ENCODE results near the gene FANCB. TPM values are rescaled to one million over a fixed set of nuclear protein-coding genes. Genes with fewer than 3 reads are reported as not detected.
A peak's percentile ranks its signal among the peaks of the same experiment; 100 is the strongest.

Gene FANCB
- total and polyA plus RNA-seq, 2 of the 13 experiments (the other 11 are each of a cell fraction or from before 2014, with no cell fraction given): 1.0 to 5.8 TPM

DNA sequence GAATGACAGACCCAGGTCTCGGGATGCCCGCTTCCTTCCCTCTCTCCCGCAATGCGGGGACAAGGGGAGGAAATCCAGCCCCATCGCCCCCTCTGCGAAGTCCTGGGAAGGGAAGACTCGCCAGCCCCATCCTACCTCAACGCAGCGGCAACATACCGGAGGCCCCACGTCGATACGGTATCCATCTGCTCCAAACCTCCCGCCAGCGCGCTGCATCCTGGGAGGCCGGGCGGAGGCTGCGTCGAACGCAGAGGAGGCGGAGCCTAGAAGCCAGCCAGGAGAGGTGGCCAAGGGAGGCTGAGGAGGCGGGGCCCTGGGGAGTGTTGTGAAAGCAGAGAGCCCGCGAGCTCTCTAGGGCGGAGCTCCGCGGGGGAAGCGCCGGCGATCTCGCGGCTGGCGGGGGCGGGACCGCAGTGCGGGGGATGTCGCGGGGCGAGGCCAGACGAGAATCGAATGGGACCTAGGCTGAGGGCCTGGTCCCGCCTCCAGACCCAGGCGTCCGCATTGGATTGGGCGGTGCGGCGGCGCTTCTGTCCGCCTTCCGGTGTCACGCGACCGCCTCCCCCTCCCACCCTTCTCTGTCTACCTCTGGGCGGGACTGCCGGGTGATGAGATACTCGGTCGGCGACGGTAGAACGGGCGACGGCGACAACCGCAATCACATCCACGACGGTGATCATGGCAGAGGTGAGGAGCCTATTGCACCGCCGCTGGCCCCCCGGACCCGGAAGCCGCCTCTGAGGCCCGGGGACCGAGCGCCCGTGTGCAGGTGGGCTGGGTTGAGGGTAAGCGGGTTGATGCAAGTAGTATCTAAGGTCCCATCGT lies at the start of gene FANCB, which contains the start of gene MOSPD2 (continued):
- TF ChIP-seq, protein P1, sequence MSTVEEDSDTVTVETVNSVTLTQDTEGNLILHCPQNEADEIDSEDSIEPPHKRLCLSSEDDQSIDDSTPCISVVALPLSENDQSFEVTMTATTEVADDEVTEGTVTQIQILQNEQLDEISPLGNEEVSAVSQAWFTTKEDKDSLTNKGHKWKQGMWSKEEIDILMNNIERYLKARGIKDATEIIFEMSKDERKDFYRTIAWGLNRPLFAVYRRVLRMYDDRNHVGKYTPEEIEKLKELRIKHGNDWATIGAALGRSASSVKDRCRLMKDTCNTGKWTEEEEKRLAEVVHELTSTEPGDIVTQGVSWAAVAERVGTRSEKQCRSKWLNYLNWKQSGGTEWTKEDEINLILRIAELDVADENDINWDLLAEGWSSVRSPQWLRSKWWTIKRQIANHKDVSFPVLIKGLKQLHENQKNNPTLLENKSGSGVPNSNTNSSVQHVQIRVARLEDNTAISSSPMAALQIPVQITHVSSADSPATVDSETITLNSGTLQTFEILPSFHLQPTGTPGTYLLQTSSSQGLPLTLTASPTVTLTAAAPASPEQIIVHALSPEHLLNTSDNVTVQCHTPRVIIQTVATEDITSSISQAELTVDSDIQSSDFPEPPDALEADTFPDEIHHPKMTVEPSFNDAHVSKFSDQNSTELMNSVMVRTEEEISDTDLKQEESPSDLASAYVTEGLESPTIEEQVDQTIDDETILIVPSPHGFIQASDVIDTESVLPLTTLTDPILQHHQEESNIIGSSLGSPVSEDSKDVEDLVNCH (CRISPR knock-in tag; IDR thresholded peaks at IDR 0.05): no peak
- TF ChIP-seq ZNF503 (CRISPR knock-in tag; IDR thresholded peaks at IDR 0.05): peak; percentile 23; the same call in 1 of the 2 replicates
- no peak for TF ChIP-seq ZNF691 (CRISPR knock-in tag; IDR thresholded peaks at IDR 0.05; ENCODE audit: borderline replicate concordance, low read depth)
- TF ChIP-seq NFKBIZ (CRISPR knock-in tag; IDR thresholded peaks at IDR 0.05): no peak
- TF ChIP-seq HIC2 (CRISPR knock-in tag; IDR thresholded peaks at IDR 0.05; ENCODE audit: low read depth): no peak
- no peak; the same call in 1 of the 2 replicates for TF ChIP-seq SIN3A (IDR thresholded peaks at IDR 0.05; ENCODE audit: borderline replicate concordance, low read depth, low read length)
- no peak for TF ChIP-seq ZHX2 (IDR thresholded peaks at IDR 0.05; ENCODE audit: low read depth)
- TF ChIP-seq ZHX2 (CRISPR knock-in tag; IDR thresholded peaks at IDR 0.05; ENCODE audit: borderline replicate concordance): no peak
- 0 out of 2 replicates have a peak, but pooled peaks have one; percentile 35 for TF ChIP-seq RFX3 (CRISPR knock-in tag; IDR thresholded peaks at IDR 0.05)
- no peak for TF ChIP-seq NFKB2 (CRISPR knock-in tag; IDR thresholded peaks at IDR 0.05; ENCODE audit: borderline replicate concordance)
- no peak for TF ChIP-seq HMGA1 (CRISPR knock-in tag; conservative IDR thresholded peaks at IDR 0.05)
- TF ChIP-seq ZFX (CRISPR knock-in tag; IDR thresholded peaks at IDR 0.05; ENCODE audit: low read depth): peak; percentile 58; the same call in 1 of the 2 replicates
- TF ChIP-seq ZFP82 (CRISPR knock-in tag; IDR thresholded peaks at IDR 0.05; ENCODE audit: borderline replicate concordance): no peak
